Esophagus (tissue), 2 donors: ENCODE data around the gene EXOC3L2. TPM values are rescaled to one million over a fixed set of nuclear protein-coding genes. Genes with fewer than 3 reads are reported as not detected.
"Not testable (repeated sequence)": the region's sequence is repeated elsewhere in the genome, so short reads cannot be mapped to it uniquely, and the experiment has no call there.

Source experiments
- H3K27ac ChIP-seq, 2 donors: one replicate each; pipeline ENCODE4 v1.5.1; 2013; ENCODE audit warnings: low read depth in 2 of 2, mild to moderate bottlenecking in 2 of 2, inconsistent platforms in 1 of 2, low read length in 1 of 2, moderate library complexity in 1 of 2
- H3K27me3 ChIP-seq, 2 donors: one replicate each; pipeline ENCODE4 v1.6.1; 2013; ENCODE audit warnings: low read length in 2 of 2, control low read depth in 1 of 2, mild to moderate bottlenecking in 1 of 2; ENCODE audit not compliant: insufficient read depth in 2 of 2, control insufficient read depth in 1 of 2
- H3K36me3 ChIP-seq, 2 donors: one replicate each; pipeline ENCODE4 v1.6.1; 2013; ENCODE audit warnings: low read length in 1 of 2; ENCODE audit not compliant: control insufficient read depth in 2 of 2, insufficient read depth in 2 of 2
- H3K4me1 ChIP-seq, 2 donors: one replicate each; pipeline ENCODE4 v1.6.1; 2013; ENCODE audit warnings: low read length in 1 of 2; ENCODE audit not compliant: control insufficient read depth in 2 of 2, insufficient read depth in 2 of 2
- H3K4me3 ChIP-seq, 2 donors: one replicate each; pipeline ENCODE4 v1.5.1; 2013; ENCODE audit warnings: low read length in 2 of 2, mild to moderate bottlenecking in 2 of 2, low read depth in 1 of 2, moderate library complexity in 1 of 2
- H3K9me3 ChIP-seq, 2 donors: one replicate each; pipeline ENCODE4 v1.6.1; 2013; ENCODE audit warnings: mild to moderate bottlenecking in 2 of 2, low read depth in 1 of 2, low read length in 1 of 2, moderate library complexity in 1 of 2; ENCODE audit not compliant: control insufficient read depth in 2 of 2, insufficient read depth in 1 of 2
- WGBS, 2 donors: extraction: QIAGEN DNeasy Blood & Tissue Kit; methylation state at CpG; one replicate each; pipeline ENCODE4 v1.1.7; 2013; 5-methylcytosine and 5-hydroxymethylcytosine counted together
- polyA plus RNA-seq, 2 donors: library from polyadenylated mRNA; stranded (reverse); fragments of 200-250 nt; gene quantifications; one replicate each; pipeline ENCODE4 v1.2.3, GENCODE V29; 2013
- donor health status: healthy with polysubstance abuse.
- donor health status: Bipolar disorder and iron deficiency.

EXOC3L2 gene
- polyA plus RNA-seq, 2 donors, result 1.3 to 1.5 TPM

GRCh38 chr19:45276284-45276687, 31.1 kb upstream of the EXOC3L2 start:
- H3K4me1 ChIP-seq, result no peaks in the 10 kb centered on the region
- 70 to 74% methylated on average over 6 to 7 of the region's 7 CpGs for WGBS, 2 donors
- H3K27me3 ChIP-seq, result no peaks in the 10 kb centered on the region
- no peak overlapping the region for H3K4me3 ChIP-seq
- H3K36me3 ChIP-seq, result peaks cover 0 to 30% of the 10 kb centered on the region in 2 donors
- no peaks in the 10 kb centered on the region for H3K9me3 ChIP-seq
- no peak overlapping the region for H3K27ac ChIP-seq

GRCh38 chr19:45275370-45275971, 30.3 kb upstream of the EXOC3L2 start:
- H3K27me3 ChIP-seq, result no peaks in the 10 kb centered on the region
- no peaks in the 10 kb centered on the region for H3K4me1 ChIP-seq
- H3K4me3 ChIP-seq, result no peak overlapping the region
- H3K9me3 ChIP-seq, result no peaks in the 10 kb centered on the region
- peaks cover 0 to 31% of the 10 kb centered on the region in 2 donors for H3K36me3 ChIP-seq
- H3K27ac ChIP-seq, result no peak overlapping the region
- WGBS, 2 donors, result 72 to 77% methylated on average over 12 of the region's 12 CpGs

GRCh38 chr19:45273521-45273855, 28.3 kb upstream of the EXOC3L2 start:
- no peaks in the 10 kb centered on the region for H3K27me3 ChIP-seq
- H3K4me1 ChIP-seq, result no peaks in the 10 kb centered on the region
- no peak overlapping the region for H3K27ac ChIP-seq
- H3K36me3 ChIP-seq, result peaks cover 0 to 30% of the 10 kb centered on the region in 2 donors
- no peak overlapping the region for H3K4me3 ChIP-seq
- 88 to 90% methylated on average over 14 of the region's 14 CpGs for WGBS, 2 donors
- no peaks in the 10 kb centered on the region for H3K9me3 ChIP-seq

GRCh38 chr19:45271735-45272108, 26.5 kb upstream of the EXOC3L2 start:
- Histone ChIP-seq H3K9me3 (no peaks in the 10 kb centered on the region), H3K27me3 (no peaks in the 10 kb centered on the region), H3K4me1 (no peaks in the 10 kb centered on the region), H3K36me3 (peaks cover 0 to 22% of the 10 kb centered on the region in 2 donors), H3K4me3 (no peak overlapping the region), H3K27ac (no peak overlapping the region)
- 80 to 82% methylated on average over 7 of the region's 7 CpGs for WGBS, 2 donors

GRCh38 chr19:45271098-45271734, 26.0 kb upstream of the EXOC3L2 start:
- Histone ChIP-seq H3K27ac (no peak overlapping the region), H3K9me3 (no peaks in the 10 kb centered on the region), H3K27me3 (no peaks in the 10 kb centered on the region), H3K36me3 (peaks cover 0 to 22% of the 10 kb centered on the region in 2 donors), H3K4me3 (no peak overlapping the region), H3K4me1 (no peaks in the 10 kb centered on the region)
- WGBS, 2 donors, result 85 to 90% methylated on average over 21 of the region's 21 CpGs

- H3K36me3 ChIP-seq, result peaks cover 0 to 20% of the 10 kb centered on the region in 2 donors
- not testable (repeated sequence) for H3K4me3 ChIP-seq, H3K9me3 ChIP-seq, H3K27ac ChIP-seq, H3K4me1 ChIP-seq, H3K27me3 ChIP-seq
- 94% methylated on average over 13 of the region's 13 CpGs for WGBS, 2 donors
These were observed 24.7 kb upstream of the EXOC3L2 start for GRCh38 chr19:45269939-45270338.

GRCh38 chr19:45267296-45267695, 22.1 kb upstream of the EXOC3L2 start:
- Histone ChIP-seq H3K36me3 (peaks cover 3 to 14% of the 10 kb centered on the region in 2 donors), H3K27ac (no peak overlapping the region), H3K27me3 (no peaks in the 10 kb centered on the region), H3K9me3 (no peaks in the 10 kb centered on the region), H3K4me1 (no peaks in the 10 kb centered on the region), H3K4me3 (no peak overlapping the region)
- whole genome bisulfite sequencing, 2 donors, result 89% methylated on average over 12 of the region's 12 CpGs

- H3K4me3 ChIP-seq, result no peak overlapping the region
- WGBS, 2 donors, result 90% methylated on average over 5 of the region's 5 CpGs
These were observed 20.2 kb upstream of the EXOC3L2 start for GRCh38 chr19:45265375-45265774.

GRCh38 chr19:45264781-45265317, 19.6 kb upstream of the EXOC3L2 start:
- Histone ChIP-seq H3K4me1 (no peaks in the 10 kb centered on the region), H3K36me3 (peaks cover 3 to 7% of the 10 kb centered on the region in 2 donors), H3K9me3 (no peaks in the 10 kb centered on the region), H3K27ac (no peak overlapping the region), H3K4me3 (no peak overlapping the region), H3K27me3 (no peaks in the 10 kb centered on the region)
- 76% methylated on average over 19 of the region's 19 CpGs for WGBS, 2 donors

More at GRCh38 chr19:45265375-45265774, 20.2 kb upstream of the EXOC3L2 start:
- peaks cover 3 to 10% of the 10 kb centered on the region in 2 donors for H3K36me3 ChIP-seq
- no peak overlapping the region for H3K27ac ChIP-seq
- no peaks in the 10 kb centered on the region for H3K27me3 ChIP-seq
- H3K4me1 ChIP-seq, result no peaks in the 10 kb centered on the region
- H3K9me3 ChIP-seq, result no peaks in the 10 kb centered on the region

GRCh38 chr19:45263013-45263412, 17.8 kb upstream of the EXOC3L2 start:
- H3K36me3 ChIP-seq, result peaks cover 3 to 12% of the 10 kb centered on the region in 2 donors

More at GRCh38 chr19:45263013-45263412, 17.8 kb upstream of the EXOC3L2 start:
- WGBS, 2 donors, result 89 to 92% methylated on average over 11 of the region's 11 CpGs
- no peak overlapping the region for H3K4me3 ChIP-seq
- H3K4me1 ChIP-seq, result no peaks in the 10 kb centered on the region
- H3K27ac ChIP-seq, result no peak overlapping the region
- H3K27me3 ChIP-seq, result no peaks in the 10 kb centered on the region
- no peaks in the 10 kb centered on the region for H3K9me3 ChIP-seq
